Activated CD4-positive, alpha-beta T cell treated with anti-CD3 and anti-CD28 coated beads for 24 hours (primary cell): ENCODE results near the gene MAN2A1.

Experiments used
- DNase-seq, 2 donors: peaks; one replicate each; pipeline ENCODE4 v3.0.0-alpha.2; 2020; ENCODE audit warnings: low read depth in 2 of 2

The MAN2A1 gene

GRCh38 chr5:109907189-109907588 lies 217.5 kb downstream of the MAN2A1 start:
- no peak for DNase-seq

- DNase-seq: no peak
Measured at GRCh38 chr5:109907731-109908130, 218.0 kb downstream of the MAN2A1 start.

GRCh38 chr5:109908366-109908765 lies 218.6 kb downstream of the MAN2A1 start:
- no peak for DNase-seq

- DNase-seq: no peak
Measured at GRCh38 chr5:109910874-109911273, 221.1 kb downstream of the MAN2A1 start.

- no peak for DNase-seq
Measured at GRCh38 chr5:109911731-109912130, 222.0 kb downstream of the MAN2A1 start.

- DNase-seq: no peak
Measured at GRCh38 chr5:109914906-109915305, 225.2 kb downstream of the MAN2A1 start.

GRCh38 chr5:109916481-109917153 lies 226.9 kb downstream of the MAN2A1 start:
- DNase-seq: no peak
